Fibroblast of mammary gland (primary cell): Measurements from ENCODE around the gene NTN5.
"Not testable (repeated sequence)": the region's sequence is repeated elsewhere in the genome, so short reads cannot be mapped to it uniquely, and the experiment has no call there.

ENCODE experiments used
- DNase-seq: peaks from one replicate; pipeline ENCODE4 v3.0.0-alpha.2; 2010; ENCODE audit warnings: low read depth
- H3K4me3 ChIP-seq: 2 replicates; pipeline ENCODE4 v1.5.1; 2011; ENCODE audit warnings: low read depth, mild to moderate bottlenecking, low read length, moderate library complexity; ENCODE audit not compliant: control insufficient read depth
- TF ChIP-seq, protein P1 (sequence below): conservative IDR thresholded peaks from 2 replicates; pipeline ENCODE4 v1.5.1; 2011; ENCODE audit warnings: low read depth, low read length, inconsistent platforms; ENCODE audit not compliant: control insufficient read depth, insufficient read depth

The NTN5 gene

GRCh38 chr19:48634424-48635262 lies 38.2 kb downstream of the NTN5 start:
- DNase-seq, result peak; percentile 94
- H3K4me3 ChIP-seq, result peak overlapping the region; percentile 33
- TF ChIP-seq, protein P1, sequence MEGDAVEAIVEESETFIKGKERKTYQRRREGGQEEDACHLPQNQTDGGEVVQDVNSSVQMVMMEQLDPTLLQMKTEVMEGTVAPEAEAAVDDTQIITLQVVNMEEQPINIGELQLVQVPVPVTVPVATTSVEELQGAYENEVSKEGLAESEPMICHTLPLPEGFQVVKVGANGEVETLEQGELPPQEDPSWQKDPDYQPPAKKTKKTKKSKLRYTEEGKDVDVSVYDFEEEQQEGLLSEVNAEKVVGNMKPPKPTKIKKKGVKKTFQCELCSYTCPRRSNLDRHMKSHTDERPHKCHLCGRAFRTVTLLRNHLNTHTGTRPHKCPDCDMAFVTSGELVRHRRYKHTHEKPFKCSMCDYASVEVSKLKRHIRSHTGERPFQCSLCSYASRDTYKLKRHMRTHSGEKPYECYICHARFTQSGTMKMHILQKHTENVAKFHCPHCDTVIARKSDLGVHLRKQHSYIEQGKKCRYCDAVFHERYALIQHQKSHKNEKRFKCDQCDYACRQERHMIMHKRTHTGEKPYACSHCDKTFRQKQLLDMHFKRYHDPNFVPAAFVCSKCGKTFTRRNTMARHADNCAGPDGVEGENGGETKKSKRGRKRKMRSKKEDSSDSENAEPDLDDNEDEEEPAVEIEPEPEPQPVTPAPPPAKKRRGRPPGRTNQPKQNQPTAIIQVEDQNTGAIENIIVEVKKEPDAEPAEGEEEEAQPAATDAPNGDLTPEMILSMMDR, result no peak

DNA sequence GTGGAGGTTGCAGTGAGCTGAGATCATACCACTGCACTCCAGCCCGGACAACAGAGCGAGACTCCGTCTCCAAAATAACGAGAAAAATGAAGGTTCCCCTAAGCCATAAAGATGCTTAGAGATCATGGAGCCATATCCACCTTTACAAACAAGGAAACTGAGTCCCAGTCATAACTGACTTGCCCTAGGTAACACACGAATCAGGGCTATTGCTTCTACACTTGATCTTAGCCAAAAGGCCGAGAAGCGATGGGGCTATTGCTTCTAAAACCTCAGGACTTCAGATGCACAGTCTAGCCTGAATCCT lies 38.8 kb downstream of the NTN5 start:
- DNase-seq, result no peak
- H3K4me3 ChIP-seq, result peak overlapping the region; percentile 33
- TF ChIP-seq, protein P1, result no peak

GRCh38 chr19:48633148-48634035 lies 39.4 kb downstream of the NTN5 start:
- no peak overlapping the region for H3K4me3 ChIP-seq
- TF ChIP-seq, protein P1, result no peak
- no peak for DNase-seq

GRCh38 chr19:48632692-48633147 lies 40.1 kb downstream of the NTN5 start:
- peak; percentile 64 for DNase-seq
- H3K4me3 ChIP-seq, result no peak overlapping the region
- TF ChIP-seq, protein P1, result no peak

GRCh38 chr19:48632286-48632685 lies 40.5 kb downstream of the NTN5 start:
- not testable (repeated sequence) for DNase-seq, H3K4me3 ChIP-seq

GRCh38 chr19:48631225-48631624 lies 41.6 kb downstream of the NTN5 start:
- DNase-seq, result no peak
- no peak overlapping the region for H3K4me3 ChIP-seq

More at GRCh38 chr19:48631225-48631624, 41.6 kb downstream of the NTN5 start:
- TF ChIP-seq, protein P1, result no peak
